ENCODE measurements around the gene TNPO1.

TNPO1 gene

GRCh38 chr5:72951671-72952468 lies 135.4 kb downstream of the TNPO1 start:
- DNase-seq = peak in 1 of 2 donors; percentile 44
- H4K12ac ChIP-seq (ENCODE audit: low read depth, low read length) = no peak overlapping the region
- H3K4ac ChIP-seq (ENCODE audit: low read depth, low read length) = no peak overlapping the region
- no peak overlapping the region for H3K4me3 ChIP-seq (ENCODE audit: low read depth, low read length)
- no peak overlapping the region for H3K18ac ChIP-seq (ENCODE audit: low read length)
- no peaks in the 10 kb centered on the region for H3K36me3 ChIP-seq (ENCODE audit: control insufficient read depth in 1 of 2, insufficient read depth in 2 of 2, low read length in 2 of 2)
- H2AFZ ChIP-seq (ENCODE audit: insufficient read depth, low read length, poor library complexity) = no peak overlapping the region
- no peak overlapping the region for H4K91ac ChIP-seq (ENCODE audit: low read depth, low read length)
- no peak overlapping the region for H2BK12ac ChIP-seq (ENCODE audit: low read length)
- no peak overlapping the region for H3K9ac ChIP-seq (ENCODE audit: low read length)
- H2BK120ac ChIP-seq (ENCODE audit: insufficient read depth, low read length, poor library complexity) = no peak overlapping the region
- no peak overlapping the region for H3K14ac ChIP-seq (ENCODE audit: low read length)
- no peaks in the 10 kb centered on the region for H3K27me3 ChIP-seq (ENCODE audit: insufficient read depth, low read length)
- no peak overlapping the region for H3K27ac ChIP-seq (ENCODE audit: low read depth, low read length)
- peaks cover 10% of the 10 kb centered on the region for H3K79me2 ChIP-seq (ENCODE audit: control insufficient read depth, insufficient read depth, low read length, poor library complexity)
- peaks cover 15% of the 10 kb centered on the region for H3K79me1 ChIP-seq (ENCODE audit: low read length)
- no peak overlapping the region for H3K4me2 ChIP-seq (ENCODE audit: low read length)
- WGBS (ENCODE audit: extremely low coverage, insufficient coverage, insufficient read length) = no CpG with 5 or more reads among the region's 7 CpGs
- H3K23ac ChIP-seq (ENCODE audit: low read length) = no peak overlapping the region
- H4K8ac ChIP-seq (ENCODE audit: low read depth, low read length) = no peak overlapping the region
- no peaks in the 10 kb centered on the region for H3K4me1 ChIP-seq (ENCODE audit: control insufficient read depth in 1 of 2, insufficient read depth in 2 of 2, low read length in 2 of 2)
- no peaks in the 10 kb centered on the region for H3K9me3 ChIP-seq (ENCODE audit: insufficient read depth, low read depth, low read length)
- H2BK5ac ChIP-seq (ENCODE audit: low read depth, low read length, poor library complexity) = no peak overlapping the region
- no peak overlapping the region for H2AK5ac ChIP-seq (ENCODE audit: low read length)

GRCh38 chr5:72954389-72954788 lies 137.9 kb downstream of the TNPO1 start:
- no peak overlapping the region for H2AK5ac ChIP-seq (ENCODE audit: low read length)
- no peaks in the 10 kb centered on the region for H3K27me3 ChIP-seq (ENCODE audit: insufficient read depth, low read length)
- no peaks in the 10 kb centered on the region for H3K36me3 ChIP-seq (ENCODE audit: control insufficient read depth in 1 of 2, insufficient read depth in 2 of 2, low read length in 2 of 2)
- no peaks in the 10 kb centered on the region for H3K9me3 ChIP-seq (ENCODE audit: insufficient read depth, low read depth, low read length)
- peaks cover 15% of the 10 kb centered on the region for H3K79me1 ChIP-seq (ENCODE audit: low read length)
- no peak overlapping the region for H2BK5ac ChIP-seq (ENCODE audit: low read depth, low read length, poor library complexity)
- H3K4me2 ChIP-seq (ENCODE audit: low read length) = no peak overlapping the region
- H3K9ac ChIP-seq (ENCODE audit: low read length) = no peak overlapping the region
- WGBS (ENCODE audit: extremely low coverage, insufficient coverage, insufficient read length) = no CpG with 5 or more reads among the region's 7 CpGs
- no peak overlapping the region for H4K8ac ChIP-seq (ENCODE audit: low read depth, low read length)
- H4K91ac ChIP-seq (ENCODE audit: low read depth, low read length) = no peak overlapping the region
- no peak overlapping the region for H3K23ac ChIP-seq (ENCODE audit: low read length)
- no peak overlapping the region for H3K4me3 ChIP-seq (ENCODE audit: low read depth, low read length)
- no peak overlapping the region for H2AFZ ChIP-seq (ENCODE audit: insufficient read depth, low read length, poor library complexity)
- no peak overlapping the region for H3K27ac ChIP-seq (ENCODE audit: low read depth, low read length)
- H3K14ac ChIP-seq (ENCODE audit: low read length) = no peak overlapping the region
- H2BK120ac ChIP-seq (ENCODE audit: insufficient read depth, low read length, poor library complexity) = no peak overlapping the region
- no peak overlapping the region for H3K18ac ChIP-seq (ENCODE audit: low read length)
- no peak for DNase-seq
- H4K12ac ChIP-seq (ENCODE audit: low read depth, low read length) = no peak overlapping the region
- H2BK12ac ChIP-seq (ENCODE audit: low read length) = peak overlapping the region; percentile 61
- peaks cover 10% of the 10 kb centered on the region for H3K79me2 ChIP-seq (ENCODE audit: control insufficient read depth, insufficient read depth, low read length, poor library complexity)
- no peak overlapping the region for H3K4ac ChIP-seq (ENCODE audit: low read depth, low read length)
- no peaks in the 10 kb centered on the region for H3K4me1 ChIP-seq (ENCODE audit: control insufficient read depth in 1 of 2, insufficient read depth in 2 of 2, low read length in 2 of 2)

GRCh38 chr5:72955143-72955767 lies 138.8 kb downstream of the TNPO1 start:
- peak overlapping the region; percentile 95 for H4K8ac ChIP-seq (ENCODE audit: low read depth, low read length)
- peaks cover 0 to 2% of the 10 kb centered on the region in 2 experiments for H3K36me3 ChIP-seq (ENCODE audit: control insufficient read depth in 1 of 2, insufficient read depth in 2 of 2, low read length in 2 of 2)
- no peaks in the 10 kb centered on the region for H3K4me1 ChIP-seq (ENCODE audit: control insufficient read depth in 1 of 2, insufficient read depth in 2 of 2, low read length in 2 of 2)
- H3K79me1 ChIP-seq (ENCODE audit: low read length) = peaks cover 15% of the 10 kb centered on the region
- peak overlapping the region; percentile 89 for H3K4me2 ChIP-seq (ENCODE audit: low read length)
- H3K9me3 ChIP-seq (ENCODE audit: insufficient read depth, low read depth, low read length) = no peaks in the 10 kb centered on the region
- peak overlapping the region; percentile 95 for H4K91ac ChIP-seq (ENCODE audit: low read depth, low read length)
- H3K4me3 ChIP-seq (ENCODE audit: low read depth, low read length) = peak overlapping the region; percentile 78
- H3K79me2 ChIP-seq (ENCODE audit: control insufficient read depth, insufficient read depth, low read length, poor library complexity) = peaks cover 10% of the 10 kb centered on the region
- H3K9ac ChIP-seq (ENCODE audit: low read length) = peak overlapping the region; percentile 91
- DNase-seq = peak; percentile 78
- no peak overlapping the region for H2AK5ac ChIP-seq (ENCODE audit: low read length)
- WGBS (ENCODE audit: extremely low coverage, insufficient coverage, insufficient read length) = no CpG with 5 or more reads among the region's 33 CpGs
- H2BK120ac ChIP-seq (ENCODE audit: insufficient read depth, low read length, poor library complexity) = peak overlapping the region; percentile 86
- no peak overlapping the region for H3K23ac ChIP-seq (ENCODE audit: low read length)
- H2BK12ac ChIP-seq (ENCODE audit: low read length) = peak overlapping the region; percentile 39
- H4K12ac ChIP-seq (ENCODE audit: low read depth, low read length) = peak overlapping the region; percentile 96
- H3K4ac ChIP-seq (ENCODE audit: low read depth, low read length) = peak overlapping the region; percentile 46
- peak overlapping the region; percentile 94 for H3K14ac ChIP-seq (ENCODE audit: low read length)
- peak overlapping the region; percentile 89 for H3K18ac ChIP-seq (ENCODE audit: low read length)
- H2BK5ac ChIP-seq (ENCODE audit: low read depth, low read length, poor library complexity) = peak overlapping the region; percentile 92
- no peaks in the 10 kb centered on the region for H3K27me3 ChIP-seq (ENCODE audit: insufficient read depth, low read length)
- H3K27ac ChIP-seq (ENCODE audit: low read depth, low read length) = peak overlapping the region; percentile 94
- H2AFZ ChIP-seq (ENCODE audit: insufficient read depth, low read length, poor library complexity) = peak overlapping the region; percentile 92

GRCh38 chr5:72955768-72956323 lies 139.4 kb downstream of the TNPO1 start, which contains the start of gene FCHO2:
TSS of gene FCHO2 (plus strand) at chr5:72956041. CDS start at chr5:72956097, 56 bp downstream.
- Histone ChIP-seq H3K27ac (ENCODE audit: low read depth, low read length) (peak within 1 kb of the TSS; percentile 95), H3K23ac (ENCODE audit: low read length) (no peak within 1 kb of the TSS), H3K79me2 (ENCODE audit: control insufficient read depth, insufficient read depth, low read length, poor library complexity) (peaks cover 10% of the 10 kb centered on the region), H2BK12ac (ENCODE audit: low read length) (peak within 1 kb of the TSS; percentile 85), H3K14ac (ENCODE audit: low read length) (peak within 1 kb of the TSS; percentile 94), H2AK5ac (ENCODE audit: low read length) (peak within 1 kb of the TSS; percentile 54), H3K4me3 (ENCODE audit: low read depth, low read length) (peak within 1 kb of the TSS; percentile 91), H3K4ac (ENCODE audit: low read depth, low read length) (peak within 1 kb of the TSS; percentile 99), H2BK120ac (ENCODE audit: insufficient read depth, low read length, poor library complexity) (peak within 1 kb of the TSS; percentile 86), H4K12ac (ENCODE audit: low read depth, low read length) (peak within 1 kb of the TSS; percentile 96), H3K79me1 (ENCODE audit: low read length) (peaks cover 15% of the 10 kb centered on the region), H2AFZ (ENCODE audit: insufficient read depth, low read length, poor library complexity) (peak within 1 kb of the TSS; percentile 93), H3K9me3 (ENCODE audit: insufficient read depth, low read depth, low read length) (no peaks in the 10 kb centered on the region), H3K4me1 (ENCODE audit: control insufficient read depth in 1 of 2, insufficient read depth in 2 of 2, low read length in 2 of 2) (no peaks in the 10 kb centered on the region), H3K27me3 (ENCODE audit: insufficient read depth, low read length) (no peaks in the 10 kb centered on the region), H3K9ac (ENCODE audit: low read length) (peak within 1 kb of the TSS; percentile 96), H3K36me3 (ENCODE audit: control insufficient read depth in 1 of 2, insufficient read depth in 2 of 2, low read length in 2 of 2) (peaks cover 0 to 2% of the 10 kb centered on the region in 2 experiments), H4K91ac (ENCODE audit: low read depth, low read length) (peak within 1 kb of the TSS; percentile 95), H3K4me2 (ENCODE audit: low read length) (peak within 1 kb of the TSS; percentile 89), H4K8ac (ENCODE audit: low read depth, low read length) (peak within 1 kb of the TSS; percentile 95), H3K18ac (ENCODE audit: low read length) (peak within 1 kb of the TSS; percentile 89), H2BK5ac (ENCODE audit: low read depth, low read length, poor library complexity) (peak within 1 kb of the TSS; percentile 98)
- no CpG with 5 or more reads among the region's 64 CpGs for WGBS (ENCODE audit: extremely low coverage, insufficient coverage, insufficient read length)
- peak; percentile 100 for DNase-seq
